CD4-positive, alpha-beta T cell treated with Interleukin-15 for 1 hour (primary cell): ENCODE results near the gene IZUMO4.
"Not testable (repeated sequence)": the region's sequence is repeated elsewhere in the genome, so short reads cannot be mapped to it uniquely, and the experiment has no call there.

Experiments used
- DNase-seq: peaks from one replicate; pipeline ENCODE4 v3.0.0-alpha.2; 2020

The IZUMO4 gene

DNA sequence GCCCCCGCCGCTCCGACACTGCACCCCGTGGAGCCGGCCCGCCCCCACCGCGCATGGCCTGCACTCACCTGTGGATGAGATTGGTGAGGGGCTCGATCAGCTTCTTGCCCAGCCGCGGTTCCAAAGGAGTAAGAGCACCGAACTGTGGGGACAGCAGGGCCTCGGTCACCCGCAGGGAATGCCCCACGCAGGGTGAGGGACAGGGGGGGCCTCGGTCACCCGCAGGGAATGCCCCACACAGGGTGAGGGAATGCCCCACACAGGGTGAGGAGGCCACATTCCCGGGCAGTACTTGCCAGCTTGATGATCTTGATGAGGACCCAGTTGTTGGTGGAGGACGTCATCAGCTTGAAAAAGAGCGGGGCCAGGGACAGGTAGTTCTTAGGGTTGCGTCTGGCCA is 32.3 kb downstream of the IZUMO4 start:
- DNase-seq, result no peak

GRCh38 chr19:2129486-2129885 is 32.8 kb downstream of the IZUMO4 start:
- no peak for DNase-seq

- DNase-seq, result no peak
Measured at GRCh38 chr19:2129892-2130770, 33.4 kb downstream of the IZUMO4 start.

DNA sequence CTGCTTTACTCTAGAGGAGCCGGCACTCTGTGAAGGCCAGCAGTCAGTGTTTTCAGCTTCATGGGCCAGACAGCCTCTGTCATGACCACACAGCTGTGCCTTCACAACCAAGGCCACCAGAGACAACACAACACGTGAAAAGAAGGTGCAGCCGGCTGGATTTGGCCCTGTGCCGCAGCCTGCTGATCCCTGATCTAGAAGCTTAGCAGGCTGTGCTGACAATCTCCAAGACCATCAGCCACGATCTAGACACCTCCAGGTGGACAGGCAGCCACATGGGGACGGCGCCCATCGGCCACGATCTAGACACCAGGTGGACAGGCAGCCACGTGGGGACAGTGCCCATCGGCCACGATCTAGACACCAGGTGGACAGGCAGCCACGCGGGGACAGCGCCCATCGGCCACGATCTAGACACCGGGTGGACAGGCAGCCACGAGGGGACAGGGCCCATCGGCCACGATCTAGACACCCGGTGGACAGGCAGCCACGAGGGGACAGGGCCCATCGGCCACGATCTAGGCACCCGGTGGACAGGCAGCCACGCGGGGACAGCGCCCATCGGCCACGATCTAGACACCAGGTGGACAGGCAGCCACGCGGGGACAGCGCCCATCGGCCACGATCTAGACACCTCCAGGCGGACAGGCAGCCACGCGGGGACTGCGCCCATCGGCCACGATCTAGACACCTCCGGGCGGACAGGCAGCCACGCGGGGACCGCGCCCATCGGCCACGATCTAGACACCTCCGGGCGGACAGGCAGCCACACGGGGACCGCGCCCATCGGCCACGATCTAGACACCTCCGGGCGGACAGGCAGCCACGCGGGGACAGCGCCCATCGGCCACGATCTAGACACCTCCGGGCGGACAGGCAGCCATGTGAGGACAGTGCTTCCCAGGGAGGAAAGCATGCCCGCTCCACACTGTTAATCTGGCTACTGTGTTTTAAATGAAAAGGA is 34.6 kb downstream of the IZUMO4 start:
- DNase-seq, result not testable (repeated sequence)

GRCh38 chr19:2132191-2132590 is 35.5 kb downstream of the IZUMO4 start:
- no peak for DNase-seq

DNA sequence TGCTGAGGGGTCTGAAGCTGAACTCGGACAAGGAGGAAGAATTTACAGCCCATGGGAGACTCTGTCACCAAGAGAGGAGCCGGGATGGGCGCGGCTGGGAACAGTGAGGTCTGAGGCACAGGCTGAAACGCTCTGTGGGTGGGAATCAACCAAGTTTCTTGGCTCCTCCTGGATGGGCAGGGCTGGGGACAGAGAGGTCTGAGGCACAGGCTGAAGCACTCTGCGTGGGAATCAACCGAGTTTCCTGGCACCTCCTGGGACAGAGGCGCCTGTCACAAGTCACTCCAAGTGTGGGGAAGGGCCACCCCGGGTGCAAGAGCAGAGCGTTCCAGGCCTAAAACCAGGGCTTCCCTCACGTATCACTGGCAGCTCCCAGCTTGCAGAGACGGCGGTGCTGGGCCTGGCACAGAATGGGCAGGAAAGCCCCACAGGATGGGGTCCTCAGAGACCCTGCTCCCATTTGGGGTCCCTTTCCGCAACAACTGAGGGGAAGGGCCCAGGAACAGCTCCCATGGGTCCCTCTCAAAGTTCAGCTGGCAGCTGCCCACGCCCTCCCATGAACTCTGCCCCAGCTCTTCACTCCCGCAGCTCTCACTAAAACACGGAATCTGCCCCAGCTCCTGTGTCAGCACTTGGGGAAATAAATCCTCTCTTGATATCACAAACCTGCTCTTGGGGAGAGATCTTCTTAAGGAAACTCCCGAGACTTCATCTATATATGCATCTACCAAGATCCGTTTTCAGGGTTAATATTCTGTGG is 36.2 kb downstream of the IZUMO4 start:
- no peak for DNase-seq

GRCh38 chr19:2135474-2136402 is 39.0 kb downstream of the IZUMO4 start:
- no peak for DNase-seq

- DNase-seq, result no peak
Measured at GRCh38 chr19:2136796-2137195, 40.1 kb downstream of the IZUMO4 start.

DNA sequence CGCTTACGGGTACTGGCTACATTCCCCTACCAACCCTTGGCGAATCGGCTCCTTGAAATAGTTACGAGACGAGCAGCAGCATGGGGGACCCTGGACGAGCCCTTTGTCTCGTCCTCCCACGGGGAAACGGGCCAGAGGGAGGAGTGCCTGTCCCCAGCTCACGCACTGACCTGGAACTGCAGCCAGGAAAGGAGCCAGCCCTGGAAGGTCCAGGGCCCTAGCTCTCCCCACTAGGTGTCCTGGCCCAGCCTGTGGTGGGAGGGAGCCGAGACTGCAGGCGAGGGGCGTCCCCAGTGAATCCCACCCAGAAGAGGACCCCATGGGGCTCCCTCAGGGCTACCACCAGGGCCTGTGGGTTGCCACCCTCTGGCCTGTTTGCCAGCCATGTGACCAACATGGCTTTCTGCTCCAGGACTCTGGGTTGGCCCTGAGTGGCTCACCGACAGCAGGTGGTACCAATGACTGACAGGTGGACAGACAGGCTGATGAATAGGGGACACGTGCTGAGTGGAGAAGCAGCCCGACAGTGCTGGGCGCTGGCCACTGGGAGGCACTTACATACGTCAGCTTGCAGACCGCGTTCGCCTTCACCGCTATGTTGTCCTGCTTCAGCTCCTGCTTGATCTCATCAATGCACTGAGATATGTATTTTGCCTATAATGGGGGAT is 41.5 kb downstream of the IZUMO4 start:
- DNase-seq, result no peak

GRCh38 chr19:2139385-2140137 is 42.8 kb downstream of the IZUMO4 start:
- DNase-seq, result no peak

DNA sequence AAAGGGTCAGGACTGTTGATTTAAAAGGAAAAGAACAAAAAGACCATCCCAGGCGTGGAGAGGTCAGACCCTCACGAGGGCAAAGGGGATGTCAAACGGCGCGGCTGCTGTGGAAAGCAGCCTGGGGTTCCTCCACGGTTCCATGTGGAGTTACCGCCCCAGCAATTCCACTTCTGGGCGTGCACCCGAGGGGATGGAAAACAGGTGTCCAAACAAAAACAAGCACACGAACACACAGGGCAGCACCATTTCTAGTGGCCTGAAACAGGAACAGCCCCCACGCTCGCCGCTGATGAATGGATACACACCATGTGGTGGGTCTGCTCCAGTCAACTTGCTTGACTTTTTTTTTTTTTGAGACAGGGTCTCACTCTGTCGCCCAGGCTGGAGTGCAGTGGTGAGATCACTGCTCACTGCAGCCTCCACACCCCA is 43.4 kb downstream of the IZUMO4 start:
- DNase-seq, result no peak

DNA sequence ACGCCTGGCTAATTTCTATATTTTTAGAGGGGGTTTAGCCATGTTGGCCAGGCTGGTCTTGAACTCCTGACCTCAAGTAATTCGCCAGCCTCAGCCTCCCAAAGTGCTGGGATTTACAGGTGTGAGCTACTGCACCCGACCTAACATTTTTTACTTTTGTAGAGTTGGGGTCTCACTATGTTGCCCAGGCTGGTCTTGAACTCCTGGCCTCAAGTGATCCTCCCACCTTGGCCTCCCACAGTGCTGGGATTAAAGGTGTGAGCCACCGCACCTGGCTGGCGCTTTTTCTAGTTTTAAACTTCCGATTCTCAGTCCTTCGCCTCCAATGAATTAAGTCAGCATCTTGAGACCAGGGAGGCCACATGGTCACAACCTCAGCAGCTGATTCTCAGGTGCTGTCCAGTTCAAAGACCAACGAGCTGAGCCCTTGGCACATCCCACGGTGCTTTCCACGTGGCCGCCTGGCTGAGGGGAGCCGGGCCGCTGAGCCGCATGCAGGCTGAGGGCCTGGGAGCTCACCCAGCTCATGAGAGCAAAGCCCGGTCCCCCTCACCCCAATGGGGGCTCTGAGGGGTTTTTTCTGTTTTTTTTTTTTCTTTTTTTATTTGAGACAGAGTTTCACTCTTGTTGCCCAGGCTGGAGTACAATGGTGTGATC is 45.6 kb downstream of the IZUMO4 start:
- DNase-seq, result no peak

DNA sequence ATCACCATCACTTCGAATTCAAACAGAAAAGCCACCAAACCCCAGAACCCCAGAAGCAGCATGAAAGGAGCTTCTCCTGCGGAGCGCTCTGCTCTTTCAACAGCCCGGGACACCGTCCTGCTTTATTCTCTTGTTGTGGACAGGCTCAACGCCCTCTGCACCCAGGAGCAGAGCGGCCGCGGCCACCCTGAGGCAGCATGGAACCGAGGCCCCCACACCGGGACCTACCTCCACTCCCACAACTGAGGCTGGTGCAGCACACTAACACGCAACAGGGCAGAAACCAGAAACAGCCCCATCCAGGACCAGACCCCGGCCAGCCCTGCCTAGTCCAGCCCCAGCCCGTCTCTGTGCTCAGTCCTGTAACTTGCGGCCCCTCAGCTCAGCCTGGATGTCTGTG is 47.5 kb downstream of the IZUMO4 start:
- DNase-seq, result no peak

- DNase-seq, result no peak
Measured at GRCh38 chr19:2145831-2146241, 49.1 kb downstream of the IZUMO4 start.

DNA sequence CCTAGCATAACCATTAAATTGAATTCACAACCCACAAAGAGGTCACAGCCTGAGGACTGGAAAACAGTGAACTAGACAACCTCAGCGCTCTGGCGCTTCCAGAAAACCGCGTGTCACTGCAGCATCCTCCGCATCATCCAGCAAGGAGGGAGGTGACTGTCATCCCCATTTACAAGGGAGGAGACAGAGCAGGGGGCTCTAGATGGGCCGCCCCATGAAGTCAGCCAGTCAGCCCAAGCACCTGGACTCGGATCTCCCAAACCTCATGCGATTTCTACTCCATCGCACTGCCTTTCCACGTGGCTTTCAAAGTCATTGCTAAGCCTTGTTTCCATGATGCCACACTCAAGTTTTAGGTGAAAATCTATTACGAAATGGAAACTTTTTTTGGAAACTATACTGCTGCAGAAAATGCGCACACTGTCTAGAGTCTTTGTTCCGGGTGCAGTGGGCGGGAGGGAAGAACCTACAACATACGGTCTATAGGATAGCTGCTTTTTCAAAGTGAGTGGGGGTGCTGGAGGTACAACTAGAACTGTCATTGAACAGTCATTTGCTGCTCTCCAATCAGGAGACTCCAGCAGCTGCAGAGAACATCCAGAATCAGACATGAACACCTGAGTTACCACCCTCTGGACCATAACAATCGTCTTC is 51.9 kb downstream of the IZUMO4 start:
- no peak for DNase-seq
